NB4 (cell line): Measurements from ENCODE around the gene ACOXL.

ENCODE experiments used
- DNase-seq: peaks from one replicate; pipeline ENCODE4 v3.0.0; 2010; ENCODE audit warnings: low read depth
- H3K4me3 ChIP-seq: one replicate; pipeline ENCODE4 v1.5.1; 2011; ENCODE audit warnings: mild to moderate bottlenecking, low read depth, low read length, moderate library complexity
- MYC ChIP-seq: IDR thresholded peaks from 2 replicates; pipeline ENCODE4 v1.6.1; 2011; ENCODE audit warnings: low read depth, low read length
- POLR2A ChIP-seq: IDR thresholded peaks from 2 replicates; pipeline ENCODE4 v1.6.1; 2011; ENCODE audit warnings: mild to moderate bottlenecking; ENCODE audit not compliant: insufficient read length; ENCODE audit errors: extremely low read depth
- TF ChIP-seq, protein P1 (sequence below): IDR thresholded peaks from 2 replicates; pipeline ENCODE4 v1.6.1; 2011; ENCODE audit warnings: low read depth, low read length
- TF ChIP-seq, protein P2 (sequence below): IDR thresholded peaks from one replicate; pipeline ENCODE4 v1.5.1; 2012; ENCODE audit warnings: low read depth, low read length

ACOXL gene

DNA sequence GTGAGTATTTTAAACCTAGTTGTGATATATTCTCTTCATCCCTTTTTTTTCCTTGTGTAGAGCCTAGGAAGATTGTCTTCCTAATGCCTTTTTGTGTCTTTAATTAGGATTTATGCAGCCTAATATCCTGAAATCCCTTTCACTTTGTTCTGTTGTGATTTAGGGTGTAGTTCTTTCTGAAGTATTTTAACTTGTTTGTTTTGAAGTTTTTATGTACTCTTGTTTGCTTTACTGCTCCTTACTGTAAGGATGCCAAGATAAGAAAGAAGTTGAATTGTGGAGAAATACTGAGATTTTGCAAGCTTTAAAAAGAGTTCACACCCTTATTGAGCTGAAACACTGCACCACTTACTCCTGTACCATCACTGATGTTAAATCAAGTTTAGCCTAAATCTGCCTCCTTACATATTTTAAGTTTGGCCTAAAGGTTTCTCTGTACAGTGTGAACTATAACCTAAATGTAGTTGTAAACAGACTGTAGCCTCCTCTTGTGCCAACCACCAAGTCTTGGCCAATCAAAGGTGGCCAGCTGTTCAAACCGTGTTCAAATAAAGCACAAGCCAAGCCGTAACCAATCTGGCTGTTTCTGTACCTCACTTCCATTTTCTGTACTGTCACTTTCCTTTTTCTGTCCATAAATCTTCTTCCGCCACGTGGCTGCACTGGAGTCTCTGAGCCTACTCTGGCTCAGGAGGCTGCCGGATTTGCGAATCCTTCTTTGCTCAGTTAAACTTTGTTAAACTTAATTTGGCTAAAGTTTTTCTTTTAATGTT lies 17.7 kb upstream of the ACOXL start:
- DNase-seq: no peak
- TF ChIP-seq, protein P1, sequence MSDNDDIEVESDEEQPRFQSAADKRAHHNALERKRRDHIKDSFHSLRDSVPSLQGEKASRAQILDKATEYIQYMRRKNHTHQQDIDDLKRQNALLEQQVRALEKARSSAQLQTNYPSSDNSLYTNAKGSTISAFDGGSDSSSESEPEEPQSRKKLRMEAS: no peak
- TF ChIP-seq POLR2A: no peak
- TF ChIP-seq MYC: no peak
- TF ChIP-seq, protein P2, sequence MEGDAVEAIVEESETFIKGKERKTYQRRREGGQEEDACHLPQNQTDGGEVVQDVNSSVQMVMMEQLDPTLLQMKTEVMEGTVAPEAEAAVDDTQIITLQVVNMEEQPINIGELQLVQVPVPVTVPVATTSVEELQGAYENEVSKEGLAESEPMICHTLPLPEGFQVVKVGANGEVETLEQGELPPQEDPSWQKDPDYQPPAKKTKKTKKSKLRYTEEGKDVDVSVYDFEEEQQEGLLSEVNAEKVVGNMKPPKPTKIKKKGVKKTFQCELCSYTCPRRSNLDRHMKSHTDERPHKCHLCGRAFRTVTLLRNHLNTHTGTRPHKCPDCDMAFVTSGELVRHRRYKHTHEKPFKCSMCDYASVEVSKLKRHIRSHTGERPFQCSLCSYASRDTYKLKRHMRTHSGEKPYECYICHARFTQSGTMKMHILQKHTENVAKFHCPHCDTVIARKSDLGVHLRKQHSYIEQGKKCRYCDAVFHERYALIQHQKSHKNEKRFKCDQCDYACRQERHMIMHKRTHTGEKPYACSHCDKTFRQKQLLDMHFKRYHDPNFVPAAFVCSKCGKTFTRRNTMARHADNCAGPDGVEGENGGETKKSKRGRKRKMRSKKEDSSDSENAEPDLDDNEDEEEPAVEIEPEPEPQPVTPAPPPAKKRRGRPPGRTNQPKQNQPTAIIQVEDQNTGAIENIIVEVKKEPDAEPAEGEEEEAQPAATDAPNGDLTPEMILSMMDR: no peak
- H3K4me3 ChIP-seq: no peak overlapping the region

DNA sequence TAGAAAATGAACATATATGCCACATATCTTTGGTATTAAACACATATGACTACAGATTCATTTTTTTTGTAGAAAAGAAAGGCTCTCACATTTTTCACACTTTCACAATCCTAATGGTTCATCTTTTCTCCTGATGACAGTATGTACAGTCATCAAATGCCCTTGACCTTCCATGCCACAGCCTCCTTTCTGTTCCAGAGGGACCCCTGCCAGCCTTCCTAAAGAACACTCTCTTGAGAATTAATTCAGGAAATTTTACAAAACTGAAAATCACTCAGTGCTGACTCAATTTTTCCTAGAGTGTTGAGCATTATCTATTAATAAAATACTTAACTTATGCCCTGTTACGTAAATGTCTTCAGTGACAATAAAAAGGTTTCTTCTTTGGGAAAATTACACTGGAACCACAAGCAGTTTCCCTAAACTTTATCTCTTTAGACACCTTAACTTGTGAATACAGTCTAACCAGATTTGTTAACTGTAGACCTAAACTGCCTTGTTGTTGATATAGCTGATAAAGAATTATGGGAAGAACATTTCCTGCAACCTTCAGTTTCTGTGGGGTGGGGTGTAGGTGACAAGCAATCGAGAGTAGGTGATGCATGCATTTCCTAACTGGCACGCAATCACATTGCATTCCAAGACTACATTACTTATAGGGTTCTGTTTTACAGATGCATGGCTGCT lies 15.3 kb upstream of the ACOXL start:
- DNase-seq: no peak
- H3K4me3 ChIP-seq: no peak overlapping the region
- TF ChIP-seq, protein P2: no peak
- TF ChIP-seq, protein P1: no peak
- TF ChIP-seq POLR2A (no peak), MYC (no peak)

DNA sequence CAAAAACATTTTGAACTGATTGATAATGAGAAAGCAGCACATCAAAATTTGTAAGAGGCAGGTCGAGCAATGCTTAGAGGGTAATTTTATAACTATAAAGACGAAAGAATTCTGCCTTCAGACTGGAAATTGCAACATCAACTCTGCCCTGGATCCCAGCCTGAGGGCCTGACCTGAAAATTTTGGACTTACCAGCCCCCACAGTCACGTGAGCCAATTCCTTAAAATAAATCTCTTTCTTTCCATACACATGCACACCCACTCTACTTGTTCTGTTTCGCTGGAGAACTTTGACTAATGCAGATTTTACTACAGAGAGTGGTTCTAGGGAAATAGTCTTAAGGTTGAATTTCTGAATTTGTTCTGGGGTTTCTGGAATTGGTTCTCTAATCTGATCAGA lies 14.6 kb upstream of the ACOXL start:
- TF ChIP-seq POLR2A: no peak
- TF ChIP-seq, protein P1: no peak
- TF ChIP-seq, protein P2: no peak
- no peak for TF ChIP-seq MYC
- no peak for DNase-seq
- no peak overlapping the region for H3K4me3 ChIP-seq

DNA sequence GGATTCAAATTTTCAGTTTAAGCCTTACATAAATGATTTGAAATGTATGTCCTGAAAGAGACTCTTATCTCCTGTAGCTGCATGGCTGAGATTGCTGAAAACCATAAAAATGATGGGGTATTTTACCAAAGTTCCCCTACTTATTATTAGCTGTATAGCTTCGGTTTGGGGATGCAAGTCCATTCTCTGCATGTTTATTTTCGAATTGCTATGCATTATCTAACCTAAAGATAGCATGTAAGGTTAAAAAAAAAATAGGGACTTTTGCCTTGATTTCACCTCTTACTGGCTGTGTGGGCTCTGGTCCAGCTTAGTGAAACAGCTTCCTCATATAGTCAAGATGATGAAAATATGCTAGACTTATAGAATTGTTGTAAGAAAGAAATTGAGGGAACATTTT lies 14.0 kb upstream of the ACOXL start:
- no peak overlapping the region for H3K4me3 ChIP-seq
- TF ChIP-seq POLR2A: no peak
- no peak for TF ChIP-seq MYC
- TF ChIP-seq, protein P2: no peak
- TF ChIP-seq, protein P1: no peak
- no peak for DNase-seq

DNA sequence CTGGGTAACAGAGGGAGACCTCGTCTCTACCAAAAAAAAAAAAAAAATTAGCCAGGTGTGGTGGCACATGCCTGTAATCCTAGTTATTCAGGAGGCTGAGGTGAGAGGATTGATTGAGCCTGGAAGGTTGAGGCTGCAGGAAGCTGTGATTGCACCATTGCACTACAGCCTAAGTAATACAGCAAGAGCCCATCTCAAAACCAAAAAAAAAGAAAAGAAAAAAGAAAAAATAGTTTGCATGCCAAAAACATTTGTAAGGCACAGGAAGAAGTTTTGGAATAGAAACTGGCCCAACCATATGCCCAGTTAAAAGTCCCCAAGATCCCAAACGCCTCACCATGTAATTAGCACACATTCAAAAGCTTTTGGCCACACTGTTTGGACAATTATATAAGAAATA lies 13.4 kb upstream of the ACOXL start:
- H3K4me3 ChIP-seq: no peak overlapping the region
- DNase-seq: no peak
- TF ChIP-seq, protein P1: no peak
- no peak for TF ChIP-seq MYC
- TF ChIP-seq, protein P2: no peak
- TF ChIP-seq POLR2A: no peak

DNA sequence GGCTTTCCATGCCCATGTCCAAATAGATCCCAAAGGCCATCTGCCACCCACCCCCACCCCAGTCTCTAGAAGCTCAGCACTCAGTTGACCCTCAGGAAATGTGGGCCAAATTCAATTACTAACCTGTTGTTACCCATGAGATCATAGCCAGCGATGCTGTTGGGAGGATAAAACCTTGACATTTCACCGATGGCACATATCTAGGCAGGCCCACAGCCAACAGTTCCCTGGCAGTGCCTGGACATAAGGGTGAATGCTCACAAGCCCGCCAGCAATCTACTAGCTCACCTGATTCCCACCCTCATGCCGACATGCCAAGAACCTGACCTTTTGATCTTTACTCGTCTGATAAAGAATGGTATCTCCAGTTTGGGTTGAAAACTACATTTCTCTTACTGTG lies 11.8 kb upstream of the ACOXL start:
- TF ChIP-seq, protein P1: no peak
- TF ChIP-seq, protein P2: no peak
- no peak for DNase-seq
- H3K4me3 ChIP-seq: no peak overlapping the region
